HG03354 (cell line): ENCODE results near the gene RIMKLA.

ENCODE experiments used
- ATAC-seq: cut with Tn5 transposase; IDR thresholded peaks from one replicate; pipeline ENCODE4 v1.9.1; 2021; ENCODE audit warnings: mild to moderate bottlenecking; ENCODE audit not compliant: unreplicated experiment, poor library complexity, severe bottlenecking

The RIMKLA gene

GRCh38 chr1:42466030-42466429 is 85.4 kb downstream of the RIMKLA start:
- no peak for ATAC-seq

DNA sequence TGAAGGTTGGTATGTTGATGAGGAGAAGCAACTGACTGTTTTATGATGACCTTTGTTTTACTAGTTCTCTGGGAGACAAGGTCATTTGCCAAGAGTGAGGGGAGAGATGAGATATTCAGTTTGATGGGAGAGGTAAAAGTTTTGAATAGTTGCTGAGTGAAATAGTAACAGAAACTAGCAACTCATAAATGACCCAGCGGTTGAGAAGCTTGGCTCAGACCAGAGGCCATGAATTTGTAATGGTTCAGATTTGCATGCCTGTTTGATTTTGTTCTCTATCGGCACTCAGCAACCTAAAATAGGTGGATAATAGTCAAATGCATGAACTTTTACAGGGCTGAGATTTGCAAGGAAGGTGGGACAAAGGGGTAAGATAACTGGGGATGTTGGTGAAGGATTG is 89.1 kb downstream of the RIMKLA start:
- ATAC-seq, result no peak
